Measurements from ENCODE around the gene HEXA. TPM values are rescaled to one million over a fixed set of nuclear protein-coding genes. Genes with fewer than 3 reads are reported as not detected.

Gene HEXA
- total and polyA plus RNA-seq, 2 donors from 2014 or later, result 138 to 199 TPM

DNA sequence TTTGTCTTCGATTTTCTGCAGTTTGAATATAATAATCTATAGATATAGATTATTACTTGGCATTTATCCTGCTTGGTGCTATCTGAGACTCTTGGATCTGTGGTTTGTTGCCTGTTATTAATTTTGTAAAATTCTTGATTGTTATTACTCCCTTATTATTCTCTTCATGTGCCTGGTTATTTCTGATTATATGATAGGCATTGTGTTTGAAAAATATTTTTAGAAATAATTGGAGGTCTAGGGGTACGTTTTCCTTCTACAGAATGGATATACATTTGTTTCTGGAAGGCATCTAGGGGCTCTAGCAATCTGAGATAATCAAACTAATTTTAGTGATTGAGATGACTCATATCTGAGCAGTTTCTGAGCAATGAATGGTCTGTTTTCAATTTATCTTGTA, 41.0 kb downstream of the HEXA start:
- DNase-seq, result no peak
- no peak for FAIRE-seq
- TF ChIP-seq CTCF (IDR thresholded peaks at IDR 0.05; ENCODE audit: borderline replicate concordance, extremely low read depth, insufficient read depth), result no peak
- H3K4me3 ChIP-seq (ENCODE audit: low read length in 3 of 3), result no peak overlapping the region
- no peak overlapping the region for H3K27ac ChIP-seq (ENCODE audit: low read depth in 2 of 2, low read length in 2 of 2)
- no peak overlapping the region for H3K9ac ChIP-seq (ENCODE audit: low read length in 3 of 3)
- intact Hi-C loops (cut with DNase I), result no loop called here
- H3K36me3 ChIP-seq (ENCODE audit: control insufficient read depth in 2 of 3, insufficient read depth in 3 of 3, low read length in 3 of 3), result peaks cover 0 to 16% (median 2%) of the 10 kb centered on the region in 3 donors
- no peaks in the 10 kb centered on the region for H3K9me3 ChIP-seq (ENCODE audit: control insufficient read depth in 2 of 3, insufficient read depth in 1 of 3, low read length in 3 of 3)
- no peaks in the 10 kb centered on the region for H3K27me3 ChIP-seq (ENCODE audit: control insufficient read depth, insufficient read depth, low read length)
- peaks cover 0 to 6% (median 0%) of the 10 kb centered on the region in 3 donors for H3K4me1 ChIP-seq (ENCODE audit: control insufficient read depth in 2 of 3, insufficient read depth in 2 of 3, low read depth in 1 of 3, low read length in 3 of 3)

DNA sequence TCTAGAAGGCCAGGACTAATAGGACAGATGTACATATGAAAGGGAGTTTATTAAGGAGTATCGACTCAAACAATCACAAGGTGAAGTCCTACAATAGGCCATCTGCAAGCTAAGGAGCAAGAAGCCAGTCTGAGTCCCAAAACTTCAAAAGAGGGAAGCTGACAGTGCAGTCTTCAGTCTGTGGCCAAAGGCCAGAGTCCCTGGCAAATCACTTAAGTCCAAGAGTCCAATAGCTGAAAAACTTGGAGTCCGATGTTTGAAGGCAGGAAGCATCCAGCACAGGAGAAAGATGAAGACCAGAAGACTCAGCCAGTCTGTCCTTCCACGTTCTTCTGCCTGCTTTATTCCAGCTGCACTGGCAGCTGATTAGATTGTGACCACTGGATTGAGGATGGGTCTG, 44.8 kb downstream of the HEXA start:
- FAIRE-seq (no peak), DNase-seq (peak in 1 of 5 donors; percentile 11)
- Histone ChIP-seq H3K36me3 (ENCODE audit: control insufficient read depth in 2 of 3, insufficient read depth in 3 of 3, low read length in 3 of 3) (peaks cover 0 to 9% (median 3%) of the 10 kb centered on the region in 3 donors), H3K27me3 (ENCODE audit: control insufficient read depth, insufficient read depth, low read length) (no peaks in the 10 kb centered on the region), H3K27ac (ENCODE audit: low read depth in 2 of 2, low read length in 2 of 2) (no peak overlapping the region), H3K4me1 (ENCODE audit: control insufficient read depth in 2 of 3, insufficient read depth in 2 of 3, low read depth in 1 of 3, low read length in 3 of 3) (peaks cover 0 to 6% (median 0%) of the 10 kb centered on the region in 3 donors), H3K4me3 (ENCODE audit: low read length in 3 of 3) (no peak overlapping the region), H3K9me3 (ENCODE audit: control insufficient read depth in 2 of 3, insufficient read depth in 1 of 3, low read length in 3 of 3) (no peaks in the 10 kb centered on the region), H3K9ac (ENCODE audit: low read length in 3 of 3) (no peak overlapping the region)
- intact Hi-C loops (cut with DNase I), result no loop called here
- no peak for TF ChIP-seq CTCF (IDR thresholded peaks at IDR 0.05; ENCODE audit: borderline replicate concordance, extremely low read depth, insufficient read depth)

- H3K9me3 ChIP-seq (ENCODE audit: control insufficient read depth in 2 of 3, insufficient read depth in 1 of 3, low read length in 3 of 3), result peaks cover 0 to 4% (median 0%) of the 10 kb centered on the region in 3 donors
- H3K36me3 ChIP-seq (ENCODE audit: control insufficient read depth in 2 of 3, insufficient read depth in 3 of 3, low read length in 3 of 3), result peaks cover 0 to 7% (median 3%) of the 10 kb centered on the region in 3 donors
- H3K27me3 ChIP-seq (ENCODE audit: control insufficient read depth, insufficient read depth, low read length), result no peaks in the 10 kb centered on the region
- no peaks in the 10 kb centered on the region for H3K4me1 ChIP-seq (ENCODE audit: control insufficient read depth in 2 of 3, insufficient read depth in 2 of 3, low read depth in 1 of 3, low read length in 3 of 3)
- no peak for DNase-seq
- H3K4me3 ChIP-seq (ENCODE audit: low read length in 3 of 3), result no peak overlapping the region
- TF ChIP-seq CTCF (IDR thresholded peaks at IDR 0.05; ENCODE audit: borderline replicate concordance, extremely low read depth, insufficient read depth), result no peak
- FAIRE-seq, result no peak
- intact Hi-C loops (cut with DNase I), result no loop called here
- H3K27ac ChIP-seq (ENCODE audit: low read depth in 2 of 2, low read length in 2 of 2), result no peak overlapping the region
- no peak overlapping the region for H3K9ac ChIP-seq (ENCODE audit: low read length in 3 of 3)
These were observed 52.1 kb downstream of the HEXA start for GRCh38 chr15:72323752-72324151.

Measured in kidney (tissue), 14 donors.